DMS 273 (cell line): ENCODE measurements around the gene DNAH8.
"Not testable (repeated sequence)": the region's sequence is repeated elsewhere in the genome, so short reads cannot be mapped to it uniquely, and the experiment has no call there.

Experiments
- DNase-seq: peaks from one replicate; lab custom pipeline; 2025; ENCODE audit not compliant: unreplicated experiment; lab: John Stamatoyannopoulos, UW

DNAH8 gene

DNA sequence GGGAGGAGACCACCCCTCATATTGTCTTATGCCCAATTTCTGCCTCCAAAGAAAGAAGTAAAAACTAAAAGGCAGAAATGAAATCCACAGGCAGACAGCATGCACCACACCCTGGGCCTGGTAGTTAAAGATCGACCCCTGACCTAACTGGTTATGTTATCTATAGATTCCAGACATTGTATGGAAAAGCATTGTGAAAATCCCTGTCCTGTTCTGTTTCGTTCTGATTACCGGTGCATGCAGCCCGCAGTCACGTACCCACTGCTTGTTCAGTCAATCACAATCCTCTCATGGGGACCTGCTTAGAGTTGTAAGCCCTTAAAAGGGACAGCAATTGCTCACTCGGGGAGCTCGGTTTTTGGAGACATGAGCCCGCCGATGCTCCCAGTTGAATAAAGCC is 81.3 kb downstream of the DNAH8 start:
- DNase-seq: not testable (repeated sequence)

GRCh38 chr6:38796850-38797249 is 81.7 kb downstream of the DNAH8 start:
- DNase-seq: no peak

GRCh38 chr6:38797391-38797790 is 82.3 kb downstream of the DNAH8 start:
- no peak for DNase-seq

- no peak for DNase-seq
Observed at GRCh38 chr6:38799529-38800184, 84.5 kb downstream of the DNAH8 start.

DNA sequence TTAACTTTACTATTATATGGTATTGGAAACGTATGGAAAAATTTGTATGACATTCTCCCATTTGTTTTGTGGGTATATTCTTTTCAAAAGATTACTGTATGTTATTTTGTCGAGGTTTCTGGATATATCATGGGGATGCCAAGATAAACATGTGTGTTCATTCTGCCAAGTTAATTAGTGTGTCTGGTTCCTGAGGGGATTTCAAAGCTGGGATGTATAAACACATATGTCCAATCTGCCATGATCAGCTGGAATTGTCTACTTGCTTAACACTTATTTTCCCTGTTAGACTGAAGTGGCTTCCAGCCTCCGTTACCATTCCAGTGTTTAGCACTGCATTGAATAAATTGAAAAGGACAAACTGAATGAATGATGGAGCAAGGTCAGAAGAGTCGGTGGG is 86.2 kb downstream of the DNAH8 start:
- peak; percentile 72 for DNase-seq

GRCh38 chr6:38802497-38802896 is 87.4 kb downstream of the DNAH8 start:
- no peak for DNase-seq

- DNase-seq: no peak
Observed at GRCh38 chr6:38803129-38803528, 88.0 kb downstream of the DNAH8 start.

- DNase-seq: peak; percentile 27
Observed at GRCh38 chr6:38804358-38804757, 89.2 kb downstream of the DNAH8 start.

DNA sequence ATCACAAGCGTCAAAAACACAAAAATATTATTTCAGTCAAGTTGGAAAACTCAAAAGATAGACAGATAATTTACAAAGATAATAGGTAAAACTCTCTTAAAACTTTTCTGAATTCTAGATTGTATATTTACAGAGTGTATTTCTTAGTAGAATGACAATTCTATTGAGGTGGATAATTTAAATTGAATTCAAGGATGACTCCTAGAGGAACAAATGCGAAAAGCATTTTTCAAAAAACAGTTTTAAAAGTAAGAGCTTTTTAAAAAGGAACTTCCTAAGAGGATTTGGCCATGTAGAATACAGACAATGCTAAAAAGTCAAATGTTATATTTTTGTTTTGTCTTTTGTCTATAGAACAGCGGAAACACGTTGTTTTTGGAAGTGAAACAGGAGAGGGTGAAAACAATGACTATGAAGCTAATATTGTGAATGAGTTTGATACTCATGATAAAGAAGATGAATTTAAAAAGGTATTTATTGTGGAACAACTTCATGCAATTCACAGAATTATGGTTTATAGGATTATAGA is 90.1 kb downstream of the DNAH8 start:
- no peak for DNase-seq

- no peak for DNase-seq
Observed at GRCh38 chr6:38805692-38806091, 90.6 kb downstream of the DNAH8 start.

- peak; percentile 18 for DNase-seq
Observed at GRCh38 chr6:38806271-38806670, 91.2 kb downstream of the DNAH8 start.

DNA sequence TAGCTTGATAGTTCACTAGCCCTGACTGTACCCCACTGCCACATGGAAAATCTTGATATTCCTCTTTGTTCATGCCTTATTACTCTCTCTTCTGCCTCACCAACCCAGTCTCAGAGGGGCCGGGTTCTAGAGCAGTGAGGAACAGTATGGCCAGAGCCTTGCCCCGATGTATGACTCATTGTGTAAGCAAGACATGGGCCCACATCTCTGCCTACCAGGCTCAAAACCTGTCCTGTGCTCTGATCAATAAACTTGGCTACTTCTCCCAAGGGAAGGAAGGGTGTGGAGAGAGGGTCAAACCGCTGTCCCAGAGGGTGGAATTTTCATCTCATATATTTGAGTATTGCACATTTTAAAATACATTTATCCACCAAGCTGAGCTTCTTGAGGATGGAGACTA is 91.7 kb downstream of the DNAH8 start:
- no peak for DNase-seq

- no peak for DNase-seq
Observed at GRCh38 chr6:38808039-38808438, 92.9 kb downstream of the DNAH8 start.

DNA sequence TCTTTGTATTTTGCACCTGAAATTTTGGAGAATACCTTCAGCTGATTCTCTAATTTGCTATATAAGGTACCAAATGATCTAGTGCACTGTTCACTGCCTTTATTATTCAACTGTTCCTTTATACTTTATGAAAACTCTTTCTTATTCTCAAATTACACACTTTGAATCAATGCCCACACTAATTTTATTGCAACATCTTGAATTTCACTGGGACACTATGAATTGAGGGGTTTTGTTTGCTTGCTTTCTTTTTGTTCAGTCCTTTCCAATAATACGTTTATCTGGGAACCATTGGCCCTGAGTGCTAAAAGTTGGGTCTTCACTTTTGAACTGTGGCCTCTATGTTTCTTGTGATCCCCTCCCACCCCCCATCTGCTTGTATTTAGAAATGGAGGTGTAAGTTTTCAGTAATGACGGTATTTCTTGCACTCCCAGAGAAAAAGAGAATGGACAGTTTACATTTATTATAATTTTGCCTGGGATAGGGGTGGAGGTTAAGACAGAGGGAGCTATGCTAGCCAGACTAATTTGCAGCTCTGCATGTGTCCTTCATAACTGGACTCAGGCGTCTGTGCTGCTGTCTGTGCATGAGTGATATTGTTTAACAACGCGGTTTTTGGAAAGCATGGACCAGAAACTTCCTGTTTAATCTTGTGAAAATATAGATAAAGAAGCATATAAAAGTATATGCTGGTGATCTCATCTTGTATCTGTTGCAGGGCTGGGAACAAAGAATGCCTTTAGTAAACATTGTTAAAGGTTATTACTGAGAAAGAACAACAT is 98.1 kb downstream of the DNAH8 start:
- DNase-seq: no peak

- no peak for DNase-seq
Observed at GRCh38 chr6:38814761-38815160, 99.7 kb downstream of the DNAH8 start.

DNA sequence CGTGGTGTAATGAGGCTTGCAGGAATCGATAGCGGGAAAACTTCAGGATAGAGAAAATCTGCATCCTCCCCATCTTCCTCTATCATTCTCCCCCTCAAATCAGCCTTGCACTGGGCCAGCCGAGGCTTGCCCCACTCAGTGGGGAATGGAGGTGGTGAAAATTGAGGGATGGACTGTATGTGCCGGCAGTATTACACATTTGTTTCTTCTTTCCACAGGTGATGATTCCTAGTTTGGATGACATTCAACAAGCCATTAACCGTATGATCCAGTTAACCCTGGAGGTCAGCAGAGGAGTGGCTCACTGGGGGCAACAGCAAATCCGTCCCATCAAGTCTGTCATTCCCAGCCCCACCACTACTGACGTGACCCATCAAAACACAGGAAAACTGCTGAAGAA is 100.1 kb downstream of the DNAH8 start:
- DNase-seq: no peak

GRCh38 chr6:38818691-38819090 is 103.6 kb downstream of the DNAH8 start:
- no peak for DNase-seq

DNA sequence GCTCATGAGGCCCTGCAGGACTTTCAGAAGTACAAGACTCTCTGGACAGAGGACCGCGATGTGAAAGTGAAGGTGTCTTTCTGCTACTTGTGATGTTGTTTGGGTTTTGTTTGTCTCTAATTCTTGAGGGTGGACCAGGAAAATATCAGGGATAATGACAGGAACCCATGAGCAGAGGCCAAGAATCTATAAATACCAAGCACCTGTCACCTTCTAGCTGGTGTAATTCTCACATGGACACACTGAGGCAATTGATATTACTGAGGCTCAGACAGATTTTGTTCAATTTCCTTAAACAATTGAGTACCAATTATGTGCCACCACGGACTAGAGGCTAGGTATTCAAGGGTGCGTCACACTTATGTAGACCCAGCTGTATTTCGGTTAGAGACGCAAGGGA is 107.9 kb downstream of the DNAH8 start:
- no peak for DNase-seq

DNA sequence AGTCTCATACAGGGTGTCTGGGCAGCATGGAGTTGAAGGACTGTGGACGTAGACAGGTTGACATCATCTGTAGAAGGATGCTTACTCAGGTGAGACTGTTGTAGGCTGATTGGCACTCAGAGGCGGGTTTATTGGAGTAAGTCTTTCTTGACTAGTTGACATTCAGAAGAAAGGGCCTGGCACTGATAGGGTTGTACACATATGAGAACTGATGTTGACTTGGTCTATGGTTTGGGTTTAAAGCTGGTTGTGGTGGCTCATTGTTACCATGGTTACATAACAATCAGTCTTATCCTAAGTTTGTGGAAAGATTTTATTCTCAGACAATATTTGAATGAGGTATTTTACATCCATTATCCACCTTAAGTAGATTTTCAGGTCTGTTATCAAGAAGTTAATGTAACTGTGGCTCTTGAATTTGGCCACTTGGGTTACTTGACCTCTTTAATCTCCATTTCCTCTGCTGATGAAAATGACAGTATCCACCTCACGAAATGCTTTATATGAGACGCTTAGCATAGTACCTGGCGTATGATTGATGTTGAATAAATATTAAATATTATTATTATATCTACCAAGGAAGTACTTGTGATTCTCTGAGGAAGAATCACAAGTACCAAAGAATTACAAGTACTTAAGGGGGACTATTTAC is 109.3 kb downstream of the DNAH8 start:
- DNase-seq: no peak

DNA sequence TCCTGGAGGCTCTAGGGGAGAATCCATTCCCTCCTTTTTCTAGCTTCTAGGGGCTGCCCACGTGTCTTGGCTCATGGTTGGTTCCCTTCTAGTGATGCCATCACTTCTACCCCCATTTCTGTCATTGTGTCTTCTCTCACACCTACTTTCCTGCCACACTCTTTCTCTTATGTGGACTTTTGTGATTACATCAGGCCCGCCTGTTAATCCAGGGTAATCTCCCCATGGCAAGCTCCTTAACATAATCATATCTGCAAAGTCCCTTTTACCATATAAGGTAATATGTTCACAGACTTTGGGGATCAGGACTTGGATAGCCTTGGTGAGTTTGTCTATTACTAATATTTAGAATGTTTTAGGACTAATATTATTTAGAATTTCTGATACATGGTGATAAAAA is 111.9 kb downstream of the DNAH8 start:
- DNase-seq: no peak

- no peak for DNase-seq
Observed at GRCh38 chr6:38831865-38832264, 116.8 kb downstream of the DNAH8 start.

DNA sequence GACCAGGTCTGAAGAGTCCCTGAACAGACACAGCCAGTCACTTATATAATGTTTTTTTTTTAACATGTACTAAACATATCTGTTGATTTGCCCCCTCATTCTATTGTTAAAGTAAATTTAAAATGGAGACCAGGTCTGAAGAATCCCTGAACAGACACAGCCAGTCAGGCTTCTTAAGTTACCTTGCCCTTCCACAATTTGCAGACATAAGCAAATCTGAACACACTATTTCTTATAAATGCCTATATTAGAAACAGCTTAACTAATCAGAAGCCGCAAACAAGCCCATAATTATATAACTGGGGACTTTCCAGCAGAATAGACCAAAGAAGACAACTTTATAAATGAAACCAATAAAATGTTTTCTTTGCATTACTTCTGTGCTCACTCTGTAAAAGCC is 118.2 kb downstream of the DNAH8 start:
- no peak for DNase-seq
